ENCODE results near the gene AARS2.

- TF ChIP-seq TAF1 (IDR thresholded peaks at IDR 0.05; ENCODE audit: control insufficient read depth, extremely low read depth, insufficient read depth, low read length, severe bottlenecking) (no peak), MTF1 (CRISPR knock-in tag; IDR thresholded peaks at IDR 0.05; ENCODE audit: borderline replicate concordance) (no peak)
These were observed 41.2 kb downstream of the AARS2 start for GRCh38 chr6:44271914-44272313.
